Choroid plexus epithelial cell (primary cell): ENCODE measurements around the gene OR51D1.
A peak's percentile ranks its signal among the peaks of the same experiment; 100 is the strongest.

Source experiments
- DNase-seq: peaks from one replicate; pipeline ENCODE4 v3.0.0-alpha.2; 2010; ENCODE audit warnings: low read depth
- H3K4me3 ChIP-seq: 2 replicates; pipeline ENCODE4 v1.5.1; 2011; ENCODE audit warnings: low read depth, mild to moderate bottlenecking, control low read depth, low read length, moderate library complexity
- CTCF ChIP-seq: conservative IDR thresholded peaks from 2 replicates; pipeline ENCODE4 v1.5.1; 2011; ENCODE audit warnings: low read depth, mild to moderate bottlenecking, control low read depth, inconsistent platforms, low read length, moderate library complexity

The OR51D1 gene

GRCh38 chr11:4644233-4644632 lies 7.0 kb downstream of the OR51D1 start:
- TF ChIP-seq CTCF = no peak
- no peak for DNase-seq
- H3K4me3 ChIP-seq = no peak overlapping the region

- TF ChIP-seq CTCF = no peak
- H3K4me3 ChIP-seq = no peak overlapping the region
- DNase-seq = no peak
Measured at GRCh38 chr11:4645974-4646373, 8.7 kb downstream of the OR51D1 start.

GRCh38 chr11:4647766-4648165 lies 10.5 kb downstream of the OR51D1 start:
- H3K4me3 ChIP-seq = no peak overlapping the region
- no peak for DNase-seq
- TF ChIP-seq CTCF = no peak

- H3K4me3 ChIP-seq = no peak overlapping the region
Measured at GRCh38 chr11:4654635-4655369, 17.5 kb downstream of the OR51D1 start.

GRCh38 chr11:4658629-4659445 lies 21.6 kb downstream of the OR51D1 start:
- no peak overlapping the region for H3K4me3 ChIP-seq
- peak; percentile 14 for DNase-seq
- TF ChIP-seq CTCF = no peak

More at GRCh38 chr11:4654635-4655369, 17.5 kb downstream of the OR51D1 start:
- TF ChIP-seq CTCF = no peak
- no peak for DNase-seq

GRCh38 chr11:4662876-4663275 lies 25.6 kb downstream of the OR51D1 start:
- no peak for DNase-seq
- no peak overlapping the region for H3K4me3 ChIP-seq
- TF ChIP-seq CTCF = no peak

- TF ChIP-seq CTCF = no peak
- H3K4me3 ChIP-seq = no peak overlapping the region
- no peak for DNase-seq
Measured at GRCh38 chr11:4664183-4664582, 26.9 kb downstream of the OR51D1 start.
